ENCODE data around the gene SLC6A12.

SLC6A12 gene

GRCh38 chr12:140162-140561 is 73.8 kb downstream of the SLC6A12 start:
- Mint-ChIP-seq H3K27me3 (peaks cover 69% of the 10 kb centered on the region), H3K27ac (ENCODE audit: low read depth) (no peak overlapping the region), H3K4me3 (no peak overlapping the region), H3K4me1 (no peaks in the 10 kb centered on the region), H3K9me3 (no peaks in the 10 kb centered on the region), H3K36me3 (ENCODE audit: insufficient read depth) (no peaks in the 10 kb centered on the region)
- DNase-seq (ENCODE audit: low spot score in 2 of 2), result no peak
- no peak for ATAC-seq (replicated peaks; ENCODE audit: extremely low read depth, poor library complexity, severe bottlenecking)

All from central memory CD8-positive, alpha-beta T cell (primary cell).